HG02852 (cell line): ENCODE measurements around the gene MAK.
"Not testable (repeated sequence)": the region's sequence is repeated elsewhere in the genome, so short reads cannot be mapped to it uniquely, and the experiment has no call there.

Experiments used
- ATAC-seq: cut with Tn5 transposase; IDR thresholded peaks from one replicate; pipeline ENCODE4 v1.9.1; 2021; ENCODE audit warnings: mild to moderate bottlenecking, moderate library complexity; ENCODE audit not compliant: unreplicated experiment

The MAK gene, protein sequence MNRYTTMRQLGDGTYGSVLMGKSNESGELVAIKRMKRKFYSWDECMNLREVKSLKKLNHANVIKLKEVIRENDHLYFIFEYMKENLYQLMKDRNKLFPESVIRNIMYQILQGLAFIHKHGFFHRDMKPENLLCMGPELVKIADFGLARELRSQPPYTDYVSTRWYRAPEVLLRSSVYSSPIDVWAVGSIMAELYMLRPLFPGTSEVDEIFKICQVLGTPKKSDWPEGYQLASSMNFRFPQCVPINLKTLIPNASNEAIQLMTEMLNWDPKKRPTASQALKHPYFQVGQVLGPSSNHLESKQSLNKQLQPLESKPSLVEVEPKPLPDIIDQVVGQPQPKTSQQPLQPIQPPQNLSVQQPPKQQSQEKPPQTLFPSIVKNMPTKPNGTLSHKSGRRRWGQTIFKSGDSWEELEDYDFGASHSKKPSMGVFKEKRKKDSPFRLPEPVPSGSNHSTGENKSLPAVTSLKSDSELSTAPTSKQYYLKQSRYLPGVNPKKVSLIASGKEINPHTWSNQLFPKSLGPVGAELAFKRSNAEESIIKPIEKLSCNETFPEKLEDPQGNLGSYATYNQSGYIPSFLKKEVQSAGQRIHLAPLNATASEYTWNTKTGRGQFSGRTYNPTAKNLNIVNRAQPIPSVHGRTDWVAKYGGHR

GRCh38 chr6:10837995-10838793, at the start of gene MAK:
Gene MAK, minus strand, starts transcription at chr6:10838539. Its CDS starts 7,891 bp downstream, at chr6:10830648.
- ATAC-seq = peak; percentile 78

DNA sequence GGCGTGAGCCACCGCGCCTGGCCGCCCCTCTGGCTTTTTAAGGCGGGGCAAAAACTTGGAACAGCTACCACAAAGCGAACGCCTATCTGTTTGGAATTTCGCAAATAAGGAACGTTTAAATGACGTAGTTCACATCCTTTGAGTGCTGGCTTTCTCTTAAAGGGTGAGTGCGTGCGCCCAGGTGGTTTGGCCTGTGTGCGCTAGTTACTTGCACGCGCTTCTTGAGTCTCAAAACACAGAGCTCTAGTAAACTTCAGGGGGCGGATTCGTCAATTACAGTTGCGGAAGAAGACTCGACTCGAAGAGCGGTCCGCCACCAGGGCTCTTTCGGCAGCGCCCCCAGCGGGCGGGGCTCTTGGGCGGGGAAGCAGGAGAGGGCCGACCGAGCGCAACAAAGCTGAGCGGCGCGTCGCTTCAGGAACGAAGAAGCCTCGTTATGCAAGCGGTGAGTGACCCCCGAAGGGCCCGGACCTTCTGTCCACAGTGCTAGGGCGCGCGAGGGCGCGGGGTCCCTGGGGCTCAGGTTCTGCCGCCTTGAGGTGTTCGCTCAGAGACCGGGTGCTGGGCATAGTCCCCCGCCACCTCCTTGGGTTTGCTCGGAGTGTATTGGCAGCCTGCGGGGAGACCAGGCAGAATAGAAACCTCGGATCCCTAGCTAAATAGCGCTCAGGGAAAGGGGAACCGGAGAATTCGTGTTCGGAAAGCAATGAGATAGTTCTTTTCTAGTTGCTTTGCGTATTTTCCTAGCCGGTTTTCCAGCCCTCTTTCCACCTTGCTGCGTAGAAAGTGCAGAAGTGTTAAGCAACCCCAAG, 48.6 kb upstream of the MAK start, which contains the start of gene SYCP2L:
Gene SYCP2L (plus strand): TSS at position 362 of the 812 bp plus-strand sequence. CDS start 75 bp downstream, at position 437.
- ATAC-seq = peak; percentile 46

DNA sequence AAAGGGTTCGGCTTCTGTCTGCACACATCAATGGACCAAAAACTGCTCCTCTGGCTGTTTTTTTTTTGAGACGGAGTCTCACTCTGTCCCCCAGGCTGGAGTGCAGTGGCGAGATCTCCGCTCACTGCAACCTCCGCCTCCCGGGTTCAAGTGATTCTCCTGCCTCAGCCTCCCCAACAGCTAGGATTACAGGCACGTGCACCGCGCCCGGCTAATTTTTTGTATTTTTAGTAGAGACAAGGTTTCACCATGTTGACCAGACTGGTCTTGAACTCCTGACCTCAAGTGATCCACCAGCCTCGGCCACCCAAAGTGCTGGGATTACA, 48.0 kb upstream of the MAK start:
- ATAC-seq = not testable (repeated sequence)

DNA sequence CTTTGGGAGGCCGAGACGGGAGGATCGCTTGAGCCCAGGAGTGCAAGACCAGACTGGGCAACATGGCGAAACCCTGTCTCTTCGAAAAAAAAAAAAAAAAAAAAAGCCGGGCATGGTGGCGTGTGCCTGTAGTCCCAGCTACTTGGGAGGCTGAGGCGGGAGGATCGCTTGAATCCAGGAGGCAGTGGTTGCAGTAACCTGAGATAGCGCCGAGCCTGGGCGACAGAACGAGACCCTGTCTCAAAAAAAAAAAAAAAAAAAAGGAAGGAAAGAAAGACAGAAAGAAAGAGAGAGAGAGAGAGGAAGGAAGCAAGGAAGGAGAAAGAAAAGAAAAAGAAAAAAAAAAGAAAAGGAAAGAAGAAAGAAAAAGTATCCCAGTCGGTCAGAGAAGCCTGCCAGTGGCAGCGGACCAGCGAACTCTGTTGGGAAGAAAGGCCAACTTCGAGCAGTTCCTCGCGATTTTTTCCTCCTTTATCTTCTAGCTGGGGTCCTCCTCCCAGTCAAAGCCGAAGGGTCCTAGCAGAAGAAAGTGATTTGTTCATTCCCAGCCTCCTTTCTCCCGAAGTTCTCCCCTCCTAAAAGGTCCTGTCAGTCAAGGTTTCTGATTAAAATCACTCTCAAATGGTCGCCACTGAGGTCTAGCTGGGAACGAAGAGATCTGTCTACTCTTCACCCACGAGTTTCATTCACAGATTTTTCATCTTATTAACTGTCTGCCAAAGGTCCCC, 46.1 kb upstream of the MAK start:
- ATAC-seq = no peak

GRCh38 chr6:10883312-10884244, 45.2 kb upstream of the MAK start:
- no peak for ATAC-seq

- ATAC-seq = no peak
These were observed 44.4 kb upstream of the MAK start for GRCh38 chr6:10882657-10883171.

DNA sequence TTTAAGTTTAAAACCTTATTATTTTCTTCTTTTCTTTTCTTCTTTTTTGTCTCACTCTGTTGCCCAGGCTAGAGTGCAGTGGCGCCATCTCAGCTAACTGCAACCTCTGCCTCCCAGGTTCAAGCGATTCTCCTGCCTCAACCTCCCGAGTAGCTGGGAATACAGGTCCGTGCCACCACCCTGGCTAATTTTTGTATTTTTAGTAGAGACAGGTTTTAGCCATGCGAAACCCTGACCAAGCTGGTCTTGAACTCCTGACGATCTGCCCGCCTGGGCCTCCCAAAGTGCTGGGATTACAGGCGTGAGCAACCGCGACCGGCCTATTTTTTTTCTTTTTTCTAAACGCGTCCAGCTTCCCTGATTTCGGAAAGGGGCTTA, 43.9 kb upstream of the MAK start:
- ATAC-seq = not testable (repeated sequence)

DNA sequence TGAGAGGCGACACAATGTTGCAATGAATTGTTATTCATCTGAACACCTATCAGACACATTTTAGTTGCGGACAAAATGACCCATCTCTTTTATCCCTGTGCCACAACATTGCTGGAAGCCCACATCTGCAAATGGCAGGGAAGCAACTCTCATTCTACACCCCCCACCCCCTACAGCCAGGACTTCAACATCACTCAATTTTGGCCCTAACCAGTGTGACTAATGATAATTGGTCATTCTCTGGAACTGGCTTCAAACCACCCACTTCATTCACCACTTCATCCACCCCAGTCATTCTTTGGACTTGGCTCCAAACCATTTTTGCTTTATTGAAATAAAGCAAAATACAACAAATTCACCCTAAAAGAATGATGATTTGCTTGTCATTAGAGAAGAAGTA, 42.0 kb upstream of the MAK start:
- no peak for ATAC-seq

DNA sequence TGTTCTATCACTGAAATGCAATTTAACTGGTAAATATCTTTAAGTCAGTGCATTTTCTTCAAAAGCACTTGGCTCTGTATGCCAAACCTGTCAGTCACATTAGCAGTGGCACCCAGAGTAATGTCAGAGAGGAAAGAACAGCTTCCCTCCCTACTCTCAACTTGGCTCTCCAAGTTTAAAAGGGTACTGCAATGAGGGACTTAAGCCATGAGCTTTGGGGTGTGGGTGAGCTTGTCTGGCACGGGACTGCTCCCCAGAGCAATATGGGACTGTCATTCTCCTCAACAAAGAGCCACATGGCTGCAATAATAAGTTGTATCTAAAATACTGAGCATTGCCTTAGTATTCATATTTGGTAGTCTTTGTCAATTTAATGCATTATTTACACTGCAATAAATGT, 39.5 kb upstream of the MAK start:
- ATAC-seq = no peak

DNA sequence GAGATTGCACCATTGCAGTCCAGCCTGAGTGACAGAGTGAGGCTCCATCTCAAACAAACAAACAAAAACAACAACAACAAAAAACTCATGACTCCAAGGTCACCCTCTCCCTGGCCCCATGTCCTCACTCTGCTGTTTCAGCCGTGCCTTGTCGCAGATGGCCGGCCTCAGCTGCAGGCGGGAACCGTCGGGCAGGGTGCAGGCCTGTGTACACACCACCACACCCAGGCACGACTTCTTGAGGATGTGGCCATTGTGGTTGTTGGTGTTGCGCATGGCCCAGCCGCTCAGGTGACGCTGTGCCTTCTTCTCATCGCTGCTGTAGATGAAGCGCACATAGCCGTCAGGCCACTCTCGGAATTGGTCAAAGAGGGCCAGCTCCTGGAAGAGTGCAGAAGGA, 38.7 kb upstream of the MAK start:
- no peak for ATAC-seq

DNA sequence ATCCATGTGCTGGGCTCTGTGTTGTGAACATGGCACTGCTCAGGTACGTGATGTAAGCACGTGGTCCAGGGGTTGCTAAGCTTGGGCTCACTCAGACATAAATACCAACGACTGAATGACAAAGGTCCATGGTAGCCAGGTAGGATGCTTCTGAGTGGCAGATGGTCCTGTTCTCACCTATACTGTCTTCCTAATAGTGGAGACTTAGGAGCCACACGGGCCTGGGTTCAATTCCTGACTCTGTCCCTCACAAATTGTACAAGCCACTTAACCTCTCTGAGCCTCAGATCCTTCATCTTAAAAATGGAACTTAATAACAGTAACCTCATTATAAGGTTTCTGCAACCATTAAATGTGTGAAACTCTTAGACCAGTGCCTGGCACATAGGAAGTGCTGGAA, 36.7 kb upstream of the MAK start:
- ATAC-seq = no peak

GRCh38 chr6:10874207-10874606, 35.9 kb upstream of the MAK start:
- no peak for ATAC-seq

DNA sequence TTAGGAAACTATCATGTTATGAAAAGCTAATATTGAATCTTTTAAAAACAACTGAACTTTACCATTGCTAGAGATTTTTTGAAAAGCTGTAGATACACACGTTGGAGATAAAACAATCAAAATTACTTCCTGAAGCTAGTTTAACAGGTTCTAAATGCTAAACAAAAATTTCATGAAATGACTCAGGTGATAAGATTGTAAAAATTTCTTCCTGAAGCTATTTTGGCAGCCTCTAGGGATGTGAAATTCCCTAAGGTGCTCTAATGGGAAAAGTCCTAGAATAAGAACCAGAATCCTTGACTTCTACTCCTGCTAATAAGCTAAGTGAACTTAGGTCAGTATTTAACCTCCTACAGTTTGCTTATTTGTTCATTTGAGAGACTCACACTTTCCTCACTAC, 35.0 kb upstream of the MAK start:
- ATAC-seq = no peak

GRCh38 chr6:10867952-10868351, 29.6 kb upstream of the MAK start:
- ATAC-seq = no peak

- ATAC-seq = not testable (repeated sequence)
These were observed 28.4 kb upstream of the MAK start for GRCh38 chr6:10866709-10867108.

DNA sequence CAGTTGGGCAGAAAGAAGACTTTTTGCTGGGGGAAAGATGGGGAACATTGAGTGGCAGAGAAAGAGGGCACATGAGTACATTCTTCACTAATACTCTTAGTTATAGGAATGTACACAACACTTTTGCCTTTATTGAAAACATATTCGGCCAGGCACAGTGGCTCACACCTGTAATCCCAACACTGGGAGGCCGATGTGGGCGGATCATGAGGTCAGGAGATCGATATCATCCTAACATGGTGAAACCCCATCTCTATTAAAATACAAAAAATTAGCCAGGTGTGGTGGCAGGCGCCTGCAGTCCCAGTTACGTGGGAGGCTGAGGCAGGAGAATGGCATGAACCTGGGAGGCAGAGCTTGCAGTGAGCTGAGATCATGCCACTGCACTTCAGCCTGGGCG, 24.7 kb upstream of the MAK start:
- not testable (repeated sequence) for ATAC-seq

GRCh38 chr6:10862361-10862760, 24.0 kb upstream of the MAK start:
- ATAC-seq = no peak

- ATAC-seq = no peak
These were observed 22.7 kb upstream of the MAK start for GRCh38 chr6:10861086-10861485.

DNA sequence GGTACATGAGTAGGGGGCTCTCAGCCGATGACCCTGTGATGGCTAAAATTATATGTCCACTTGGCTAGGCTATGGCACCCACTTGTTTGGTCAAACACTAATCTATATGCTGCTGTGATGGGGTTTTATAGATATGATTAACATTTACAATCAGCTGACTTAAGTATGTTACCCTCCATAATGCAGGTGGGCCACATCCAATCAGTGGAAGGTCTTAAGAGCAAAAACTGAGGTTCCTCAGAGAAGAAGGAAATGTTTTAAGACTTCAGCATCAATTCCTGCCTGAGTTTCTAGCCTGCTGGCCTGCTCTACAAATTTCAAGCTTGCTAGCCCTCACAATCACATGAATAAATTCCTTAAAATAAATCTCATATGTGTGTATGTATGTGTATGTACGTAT, 18.9 kb upstream of the MAK start:
- ATAC-seq = no peak
